Stimulated activated CD8-positive, alpha-beta memory T cell treated with anti-CD3 and anti-CD28 coated beads, Interleukin-15, amount 100 ng/mL, for 48 hours (primary cell): ENCODE results near the gene TEX54.
"Not testable (repeated sequence)": the region's sequence is repeated elsewhere in the genome, so short reads cannot be mapped to it uniquely, and the experiment has no call there.

Experiments
- DNase-seq, 2 donors: peaks; one replicate each; pipeline ENCODE4 v3.0.0-alpha.2; 2020; ENCODE audit warnings: low read depth in 2 of 2

TEX54 gene

GRCh38 chr11:62835336-62835735 lies 2.7 kb upstream of the TEX54 start:
- DNase-seq, result no peak

- DNase-seq, result peak; percentile 99
Observed at GRCh38 chr11:62831520-62832335, 913 bp downstream of the TEX54 start, which contains the start of gene STX5. STX5 (minus strand) TSS chr11:62832051; CDS start chr11:62831243, 808 bp downstream.

- no peak for DNase-seq
Observed at GRCh38 chr11:62830904-62831519, 1.6 kb downstream of the TEX54 start.

- DNase-seq, result not testable (repeated sequence)
Observed at GRCh38 chr11:62828130-62828529, 4.5 kb downstream of the TEX54 start.

- DNase-seq, result no peak
Observed at GRCh38 chr11:62823677-62824076, 9.0 kb downstream of the TEX54 start.

GRCh38 chr11:62817129-62817528 lies 15.5 kb downstream of the TEX54 start:
- DNase-seq, result no peak

- no peak for DNase-seq
Observed at GRCh38 chr11:62816557-62816956, 16.1 kb downstream of the TEX54 start.

- DNase-seq, result no peak
Observed at GRCh38 chr11:62811659-62812058, 21.0 kb downstream of the TEX54 start.

GRCh38 chr11:62810748-62811147 lies 21.9 kb downstream of the TEX54 start:
- DNase-seq, result no peak

GRCh38 chr11:62806611-62807121 lies 26.0 kb downstream of the TEX54 start:
- DNase-seq, result no peak

GRCh38 chr11:62805961-62806441 lies 26.6 kb downstream of the TEX54 start:
- no peak for DNase-seq

- DNase-seq, result peak; percentile 90 to 91
Observed at GRCh38 chr11:62805076-62805892, 27.4 kb downstream of the TEX54 start, which contains the start of gene NXF1. NXF1 (minus strand) TSS chr11:62805440; CDS start chr11:62805356, 84 bp downstream.

- no peak for DNase-seq
Observed at GRCh38 chr11:62804310-62805075, 28.1 kb downstream of the TEX54 start.

- no peak for DNase-seq
Observed at GRCh38 chr11:62801071-62801470, 31.6 kb downstream of the TEX54 start.

- DNase-seq, result no peak
Observed at GRCh38 chr11:62799486-62799885, 33.2 kb downstream of the TEX54 start.

- DNase-seq, result no peak
Observed at GRCh38 chr11:62796281-62796680, 36.4 kb downstream of the TEX54 start.

GRCh38 chr11:62794201-62794775 lies 38.4 kb downstream of the TEX54 start:
- DNase-seq, result no peak

- DNase-seq, result no peak
Observed at GRCh38 chr11:62792202-62792575, 40.5 kb downstream of the TEX54 start.

- peak; percentile 85 to 89 for DNase-seq
Observed at GRCh38 chr11:62791501-62792201, 41.0 kb downstream of the TEX54 start, which contains the start of gene TMEM223. TMEM223 (minus strand) TSS chr11:62792006; CDS start chr11:62791994, 12 bp downstream.

GRCh38 chr11:62789576-62789975 lies 43.1 kb downstream of the TEX54 start:
- DNase-seq, result no peak
